ENCODE data around the gene SLC12A2. TPM values are rescaled to one million over a fixed set of nuclear protein-coding genes. Genes with fewer than 3 reads are reported as not detected.

SLC12A2 gene
- polyA plus RNA-seq, 1 of the 3 experiments (the other 2 are of a cell fraction), result 5.6 TPM

GRCh38 chr5:128213833-128214232 is 130.3 kb downstream of the SLC12A2 start:
- Histone ChIP-seq H3K4me3 (ENCODE audit: low read depth in 2 of 2, low read length in 1 of 2) (no peak overlapping the region), H3K79me2 (ENCODE audit: insufficient read depth) (no peaks in the 10 kb centered on the region), H3F3A (replicated peaks; ENCODE audit: insufficient read depth) (no peaks in the 10 kb centered on the region), H3K9me2 (no peaks in the 10 kb centered on the region), H3K9ac (no peak overlapping the region), H2AFZ (ENCODE audit: low read depth) (no peak overlapping the region), H3K27ac (ENCODE audit: low read depth in 2 of 2, low read length in 1 of 2) (no peak overlapping the region), H3K4me1 (ENCODE audit: control insufficient read depth in 1 of 2, insufficient read depth in 2 of 2, low read depth in 1 of 2, low read length in 1 of 2) (no peaks in the 10 kb centered on the region), H3K36me3 (replicated peaks in 1 of 2; ENCODE audit: control insufficient read depth in 1 of 2, insufficient read depth in 2 of 2, low read length in 1 of 2) (no peaks in the 10 kb centered on the region), H4K20me1 (ENCODE audit: insufficient read depth) (no peaks in the 10 kb centered on the region), H3K27me3 (ENCODE audit: insufficient read depth) (no peaks in the 10 kb centered on the region; the same call in 1 of the 2 replicates), H3K4me2 (no peak overlapping the region), H3K9me3 (no peaks in the 10 kb centered on the region)
- DNase-seq, result no peak
- TF ChIP-seq FOXM1 (IDR thresholded peaks at IDR 0.05; ENCODE audit: low read depth) (no peak), USF1 (IDR thresholded peaks at IDR 0.05; ENCODE audit: borderline replicate concordance, low read depth) (no peak)
- ChIA-PET POLR2A (no interaction called here), CTCF (interaction anchor here (0.8 to 4.3 kb wide), 9 partner anchors 10 to 630 kb away, joined by 3 to 20 read pairs (median 3); no protein-coding TSS in a partner anchor)
- WGBS (ENCODE audit: low lambda C conversion rate), result 20% methylated on average over 5 of the region's 5 CpGs

GRCh38 chr5:128216285-128216684 is 132.7 kb downstream of the SLC12A2 start:
- CTCF ChIA-PET, result interaction anchor here (0.5 to 2.4 kb wide), 2 partner anchors 457 to 458 kb away, joined by 3 to 6 read pairs; no protein-coding TSS in a partner anchor
- Histone ChIP-seq H3K4me1 (ENCODE audit: control insufficient read depth in 1 of 2, insufficient read depth in 2 of 2, low read depth in 1 of 2, low read length in 1 of 2) (no peaks in the 10 kb centered on the region), H3K9me2 (no peaks in the 10 kb centered on the region), H4K20me1 (ENCODE audit: insufficient read depth) (no peaks in the 10 kb centered on the region), H3K4me2 (no peak overlapping the region), H3K36me3 (replicated peaks in 1 of 2; ENCODE audit: control insufficient read depth in 1 of 2, insufficient read depth in 2 of 2, low read length in 1 of 2) (no peaks in the 10 kb centered on the region), H3K27me3 (ENCODE audit: insufficient read depth) (peaks cover 8% of the 10 kb centered on the region; the same call in 1 of the 2 replicates), H3F3A (replicated peaks; ENCODE audit: insufficient read depth) (no peaks in the 10 kb centered on the region), H2AFZ (ENCODE audit: low read depth) (no peak overlapping the region), H3K9ac (no peak overlapping the region), H3K27ac (ENCODE audit: low read depth in 2 of 2, low read length in 1 of 2) (no peak overlapping the region), H3K4me3 (ENCODE audit: low read depth in 2 of 2, low read length in 1 of 2) (no peak overlapping the region), H3K79me2 (ENCODE audit: insufficient read depth) (no peaks in the 10 kb centered on the region), H3K9me3 (no peaks in the 10 kb centered on the region)
- POLR2A ChIA-PET, result no interaction called here
- TF ChIP-seq FOSL2 (IDR thresholded peaks at IDR 0.05; ENCODE audit: borderline replicate concordance, low read depth), result no peak
- no peak for TF ChIP-seq TAF1 (IDR thresholded peaks at IDR 0.05; ENCODE audit: borderline replicate concordance, low read depth, low read length)
- TF ChIP-seq NFIC (IDR thresholded peaks at IDR 0.05; ENCODE audit: borderline replicate concordance), result no peak
- no peak for TF ChIP-seq USF1 (IDR thresholded peaks at IDR 0.05; ENCODE audit: borderline replicate concordance, low read depth)
- no peak for TF ChIP-seq EZH2phosphoT487 (IDR thresholded peaks at IDR 0.05; ENCODE audit: borderline replicate concordance, low read depth)
- no peak for TF ChIP-seq IRF3 (IDR thresholded peaks at IDR 0.05; ENCODE audit: low read depth, low read length)
- TF ChIP-seq GATA2 (CRISPR knock-in tag; IDR thresholded peaks at IDR 0.05), result no peak
- TF ChIP-seq CTCF (IDR thresholded peaks at IDR 0.05), result no peak
- no peak for TF ChIP-seq RXRA (IDR thresholded peaks at IDR 0.05; ENCODE audit: borderline replicate concordance, low read depth)
- DNase-seq, result no peak
- 42% methylated on average over 7 of the region's 7 CpGs for WGBS (ENCODE audit: low lambda C conversion rate)
